Measurements from ENCODE around the gene SMYD2.

SMYD2 gene

GRCh38 chr1:214361636-214362035, 80.7 kb downstream of the SMYD2 start:
- no peak for DNase-seq (ENCODE audit: low spot score)

- DNase-seq (ENCODE audit: low spot score), result peak; percentile 17
These were observed 81.4 kb downstream of the SMYD2 start for GRCh38 chr1:214362188-214362882.

GRCh38 chr1:214363386-214363785, 82.4 kb downstream of the SMYD2 start:
- DNase-seq (ENCODE audit: low spot score), result no peak

GRCh38 chr1:214364386-214364785, 83.4 kb downstream of the SMYD2 start:
- DNase-seq (ENCODE audit: low spot score), result no peak

GRCh38 chr1:214364786-214365295, 83.9 kb downstream of the SMYD2 start:
- no peak for DNase-seq (ENCODE audit: low spot score)

GRCh38 chr1:214367841-214368240, 86.9 kb downstream of the SMYD2 start:
- DNase-seq (ENCODE audit: low spot score), result no peak

- no peak for DNase-seq (ENCODE audit: low spot score)
These were observed 88.4 kb downstream of the SMYD2 start for GRCh38 chr1:214369364-214369763.

- peak; percentile 60 for DNase-seq (ENCODE audit: low spot score)
These were observed 89.7 kb downstream of the SMYD2 start for GRCh38 chr1:214370615-214371014.

- DNase-seq (ENCODE audit: low spot score), result no peak
These were observed 91.1 kb downstream of the SMYD2 start for GRCh38 chr1:214372092-214372491.

- no peak for DNase-seq (ENCODE audit: low spot score)
These were observed 96.5 kb downstream of the SMYD2 start for GRCh38 chr1:214377485-214377884.

- no peak for DNase-seq (ENCODE audit: low spot score)
These were observed 96.9 kb downstream of the SMYD2 start for GRCh38 chr1:214377886-214378285.

GRCh38 chr1:214378492-214378891, 97.5 kb downstream of the SMYD2 start:
- DNase-seq (ENCODE audit: low spot score), result no peak

GRCh38 chr1:214379236-214379970, 98.4 kb downstream of the SMYD2 start:
- peak; percentile 15 for DNase-seq (ENCODE audit: low spot score)

- no peak for DNase-seq (ENCODE audit: low spot score)
These were observed 99.4 kb downstream of the SMYD2 start for GRCh38 chr1:214380396-214380795.

- DNase-seq (ENCODE audit: low spot score), result no peak
These were observed 100.2 kb downstream of the SMYD2 start for GRCh38 chr1:214380986-214381695.

- DNase-seq (ENCODE audit: low spot score), result no peak
These were observed 102.7 kb downstream of the SMYD2 start for GRCh38 chr1:214383381-214384372.

GRCh38 chr1:214384373-214385079, 103.6 kb downstream of the SMYD2 start:
- no peak for DNase-seq (ENCODE audit: low spot score)

GRCh38 chr1:214385428-214385827, 104.5 kb downstream of the SMYD2 start:
- no peak for DNase-seq (ENCODE audit: low spot score)

GRCh38 chr1:214386333-214386732, 105.4 kb downstream of the SMYD2 start:
- no peak for DNase-seq (ENCODE audit: low spot score)

All from putamen (tissue), 1 donor.